HepG2 (cell line): ENCODE data around the gene MICAL3. TPM values are rescaled to one million over a fixed set of nuclear protein-coding genes. Genes with fewer than 3 reads are reported as not detected.

ENCODE experiments used
- ATF6 ChIP-seq: sonication (generic); formaldehyde crosslinking; conservative IDR thresholded peaks from 2 replicates; pipeline ENCODE4 v1.4.0; 2020; ENCODE audit warnings: missing genetic modification reagents
- GATAD1 ChIP-seq: IDR thresholded peaks from 2 replicates; pipeline ENCODE4 v1.6.1; 2016; ENCODE audit warnings: missing genetic modification reagents, missing compliant biosample characterization
- HOXD1 ChIP-seq: sonication (generic); formaldehyde crosslinking; IDR thresholded peaks from 2 replicates; pipeline ENCODE4 v1.5.0; 2020; ENCODE audit warnings: missing genetic modification reagents
- JUNB ChIP-seq: sonication (generic); formaldehyde crosslinking; IDR thresholded peaks from 2 replicates; pipeline ENCODE4 v1.8.0; 2022; ENCODE audit warnings: missing genetic modification reagents, mild to moderate bottlenecking, borderline replicate concordance
- MEIS1 ChIP-seq: sonication (generic); formaldehyde crosslinking; IDR thresholded peaks from 2 replicates; pipeline ENCODE4 v1.9.0; 2021; ENCODE audit warnings: mild to moderate bottlenecking, missing genetic modification reagents, moderate library complexity, borderline replicate concordance
- MXD1 ChIP-seq: sonication (generic); formaldehyde crosslinking; IDR thresholded peaks from 2 replicates; pipeline ENCODE4 v1.4.0; 2020; ENCODE audit warnings: mild to moderate bottlenecking, missing genetic modification reagents
- PRDM4 ChIP-seq: sonication (generic); formaldehyde crosslinking; IDR thresholded peaks from 2 replicates; pipeline ENCODE4 v1.9.0; 2021; ENCODE audit warnings: missing genetic modification reagents, borderline replicate concordance
- ZNF468 ChIP-seq: sonication (generic); formaldehyde crosslinking; IDR thresholded peaks from 2 replicates; pipeline ENCODE4 v1.8.0; 2022; ENCODE audit warnings: mild to moderate bottlenecking, moderate library complexity, missing genetic modification reagents
- ZNF646 ChIP-seq: sonication (generic); formaldehyde crosslinking; IDR thresholded peaks from 2 replicates; pipeline ENCODE4 v1.9.0; 2021; ENCODE audit warnings: mild to moderate bottlenecking, missing genetic modification reagents
- ZNF687 ChIP-seq: sonication (generic); formaldehyde crosslinking; IDR thresholded peaks from 2 replicates; pipeline ENCODE4 v1.5.1; 2020; ENCODE audit warnings: mild to moderate bottlenecking, missing genetic modification reagents, moderate library complexity
- polyA plus RNA-seq, 8 experiments: library from polyadenylated mRNA; depleted of rRNA in 3 of 8; stranded (reverse) in 7 of 8; unstranded in 1 of 8; fragments of >200 nt; fragmentation: Illumina TruSeq in 4 of 8; extraction: Trizol in 4 of 8; gene quantifications; 2 replicates each; pipeline versions ENCODE4 v1.2.1 to v1.2.3, GENCODE V29; 2011 to 2016; ENCODE audit warnings: low read depth in 4 of 8, missing spikeins in 1 of 8, mixed read lengths in 1 of 8; ENCODE audit not compliant: insufficient read depth in 1 of 8
- total RNA-seq, 5 experiments: library from RNA; depleted of rRNA; stranded (reverse); fragments of >200 nt; fragmentation: Illumina TruSeq; extraction: Trizol; gene quantifications; 2 replicates each; pipeline ENCODE4 v1.2.3, GENCODE V29; 2016; ENCODE audit warnings: low read depth in 1 of 5

The MICAL3 gene
- total and polyA plus RNA-seq, 2 of the 13 experiments (the other 11 are each of a cell fraction or from before 2014, with no cell fraction given): 5.3 to 12.5 TPM

GRCh38 chr22:17786435-17787161 lies 237.8 kb downstream of the MICAL3 start (continued):
- peak; percentile 90 for TF ChIP-seq ZNF687 (CRISPR knock-in tag)
- TF ChIP-seq JUNB (CRISPR knock-in tag): no peak
- no peak for TF ChIP-seq ZNF468 (CRISPR knock-in tag)
- TF ChIP-seq PRDM4 (CRISPR knock-in tag): no peak
- no peak for TF ChIP-seq GATAD1
- TF ChIP-seq MXD1 (CRISPR knock-in tag): 0 out of 2 replicates have a peak, but pooled peaks have one; percentile 8
- TF ChIP-seq MEIS1 (CRISPR knock-in tag): peak; percentile 30; the same call in 1 of the 2 replicates
- TF ChIP-seq ZNF646 (CRISPR knock-in tag): no peak
- no peak for TF ChIP-seq ATF6 (CRISPR knock-in tag)
- TF ChIP-seq HOXD1 (CRISPR knock-in tag): peak; percentile 48; the same call in 1 of the 2 replicates
